ENCODE results near the gene DDX49. TPM values are rescaled to one million over a fixed set of nuclear protein-coding genes. Genes with fewer than 3 reads are reported as not detected.

DDX49 gene
- total and polyA plus RNA-seq, 2 experiments from 2014 or later = 48.5 to 57.6 TPM

DNA sequence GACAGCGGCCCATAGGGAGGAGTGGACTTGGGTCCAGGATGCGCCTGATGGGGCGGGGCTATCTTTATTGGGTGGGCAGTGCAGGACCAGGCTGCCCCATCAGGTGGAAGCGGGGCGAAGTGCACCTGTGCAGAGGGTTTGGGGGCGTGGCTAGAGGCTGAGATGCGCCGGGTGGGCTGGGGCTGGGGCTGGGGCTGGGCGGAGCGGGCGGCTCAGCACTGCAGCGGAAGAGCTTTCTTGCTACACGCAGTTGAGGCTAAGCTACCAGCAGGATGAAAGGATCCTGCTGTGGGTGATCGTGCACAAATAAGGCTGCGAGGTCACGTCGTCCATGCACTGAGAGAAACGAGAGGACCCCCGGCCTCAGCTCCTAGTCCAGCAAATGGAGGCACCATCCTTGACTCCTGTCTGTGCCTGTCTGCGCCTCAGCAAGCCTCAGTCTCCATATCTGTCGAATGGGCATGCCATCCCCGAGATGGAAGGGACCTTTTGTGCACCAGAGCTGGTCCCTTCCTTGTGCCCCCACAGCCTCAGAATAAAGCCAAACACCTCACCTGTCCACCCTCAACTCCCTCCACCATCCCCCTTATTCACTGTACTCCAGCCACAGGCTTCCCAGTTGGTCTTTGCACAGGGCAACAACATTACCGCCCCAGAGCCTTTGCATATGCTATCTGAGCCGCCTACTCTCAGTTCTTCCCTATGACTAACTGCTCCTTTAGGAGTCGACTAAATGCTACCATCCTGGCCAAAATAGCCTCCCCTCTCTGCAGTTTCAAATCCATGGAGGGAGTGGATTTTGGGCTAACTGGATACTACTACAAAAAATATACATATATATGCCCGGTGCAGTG, 42.5 kb downstream of the DDX49 start:
- no peak overlapping the region for H3K27ac ChIP-seq
- H3K4me1 ChIP-seq (ENCODE audit: low read depth) = no peaks in the 10 kb centered on the region
- no peak overlapping the region for H3K4me3 ChIP-seq
- H3K36me3 ChIP-seq = no peaks in the 10 kb centered on the region
- no peaks in the 10 kb centered on the region for H3K9me3 ChIP-seq (ENCODE audit: low read depth)
- DNase-seq (ENCODE audit: low read depth in 1 of 2, low spot score in 1 of 2) = peak in 1 of 2 donors; percentile 12
- TF ChIP-seq, protein P1, sequence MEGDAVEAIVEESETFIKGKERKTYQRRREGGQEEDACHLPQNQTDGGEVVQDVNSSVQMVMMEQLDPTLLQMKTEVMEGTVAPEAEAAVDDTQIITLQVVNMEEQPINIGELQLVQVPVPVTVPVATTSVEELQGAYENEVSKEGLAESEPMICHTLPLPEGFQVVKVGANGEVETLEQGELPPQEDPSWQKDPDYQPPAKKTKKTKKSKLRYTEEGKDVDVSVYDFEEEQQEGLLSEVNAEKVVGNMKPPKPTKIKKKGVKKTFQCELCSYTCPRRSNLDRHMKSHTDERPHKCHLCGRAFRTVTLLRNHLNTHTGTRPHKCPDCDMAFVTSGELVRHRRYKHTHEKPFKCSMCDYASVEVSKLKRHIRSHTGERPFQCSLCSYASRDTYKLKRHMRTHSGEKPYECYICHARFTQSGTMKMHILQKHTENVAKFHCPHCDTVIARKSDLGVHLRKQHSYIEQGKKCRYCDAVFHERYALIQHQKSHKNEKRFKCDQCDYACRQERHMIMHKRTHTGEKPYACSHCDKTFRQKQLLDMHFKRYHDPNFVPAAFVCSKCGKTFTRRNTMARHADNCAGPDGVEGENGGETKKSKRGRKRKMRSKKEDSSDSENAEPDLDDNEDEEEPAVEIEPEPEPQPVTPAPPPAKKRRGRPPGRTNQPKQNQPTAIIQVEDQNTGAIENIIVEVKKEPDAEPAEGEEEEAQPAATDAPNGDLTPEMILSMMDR (IDR thresholded peaks at IDR 0.05; ENCODE audit: low read depth, low read length) = no peak
- H3K27me3 ChIP-seq = peaks cover 14% of the 10 kb centered on the region

DNA sequence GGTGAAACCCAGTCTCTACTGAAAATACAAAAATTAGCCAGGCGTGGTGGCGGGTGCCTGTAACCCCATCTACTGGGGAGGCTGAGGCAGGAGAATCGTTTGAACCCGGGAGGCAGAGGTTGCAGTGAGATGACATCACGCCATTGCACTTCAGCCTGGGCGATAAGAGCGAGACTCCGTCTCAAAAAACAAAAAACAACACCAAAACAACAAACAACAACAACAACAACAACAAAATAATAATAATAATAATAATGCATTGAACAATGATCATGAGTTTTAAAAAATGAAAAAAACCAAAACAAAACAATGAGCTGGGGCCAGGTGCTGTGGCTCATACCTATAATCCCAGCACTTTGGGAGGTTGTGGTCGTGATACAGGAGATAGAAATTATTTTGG, 44.6 kb downstream of the DDX49 start:
- TF ChIP-seq, protein P1 (IDR thresholded peaks at IDR 0.05; ENCODE audit: low read depth, low read length) = no peak
- no peak for DNase-seq (ENCODE audit: low read depth in 1 of 2, low spot score in 1 of 2)
- H3K9me3 ChIP-seq (ENCODE audit: low read depth) = no peaks in the 10 kb centered on the region

DNA sequence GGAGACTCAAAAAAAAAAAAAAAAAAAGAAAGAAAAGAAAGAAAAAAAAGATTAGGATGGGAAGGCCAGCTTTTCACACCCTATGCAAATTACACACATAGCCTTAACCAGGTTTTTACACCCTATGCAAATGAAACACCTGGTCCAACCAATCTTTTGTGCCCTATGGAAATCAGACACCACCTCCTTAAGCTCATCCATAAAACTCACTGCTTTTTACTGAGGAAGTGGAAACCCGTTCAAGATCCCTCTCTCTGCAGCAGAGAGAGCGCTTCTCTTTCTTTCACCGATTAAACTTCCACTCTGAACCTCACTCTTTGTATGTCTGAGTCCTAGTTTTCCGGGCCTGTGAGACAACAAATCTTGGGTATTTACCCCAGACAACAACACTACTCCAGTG, 46.8 kb downstream of the DDX49 start:
- H3K4me3 ChIP-seq = no peak overlapping the region
- no peaks in the 10 kb centered on the region for H3K4me1 ChIP-seq (ENCODE audit: low read depth)
- DNase-seq (ENCODE audit: low read depth in 1 of 2, low spot score in 1 of 2) = no peak
- H3K27ac ChIP-seq = no peak overlapping the region
- H3K36me3 ChIP-seq = no peaks in the 10 kb centered on the region
- H3K27me3 ChIP-seq = peaks cover 14% of the 10 kb centered on the region
- H3K9me3 ChIP-seq (ENCODE audit: low read depth) = no peaks in the 10 kb centered on the region
- TF ChIP-seq, protein P1 (IDR thresholded peaks at IDR 0.05; ENCODE audit: low read depth, low read length) = no peak

More for the DNA sequence above, 44.6 kb downstream of the DDX49 start:
- H3K27me3 ChIP-seq = peaks cover 14% of the 10 kb centered on the region
- H3K27ac ChIP-seq = no peak overlapping the region
- H3K4me3 ChIP-seq = no peak overlapping the region
- H3K4me1 ChIP-seq (ENCODE audit: low read depth) = no peaks in the 10 kb centered on the region
- H3K36me3 ChIP-seq = no peaks in the 10 kb centered on the region

DNA sequence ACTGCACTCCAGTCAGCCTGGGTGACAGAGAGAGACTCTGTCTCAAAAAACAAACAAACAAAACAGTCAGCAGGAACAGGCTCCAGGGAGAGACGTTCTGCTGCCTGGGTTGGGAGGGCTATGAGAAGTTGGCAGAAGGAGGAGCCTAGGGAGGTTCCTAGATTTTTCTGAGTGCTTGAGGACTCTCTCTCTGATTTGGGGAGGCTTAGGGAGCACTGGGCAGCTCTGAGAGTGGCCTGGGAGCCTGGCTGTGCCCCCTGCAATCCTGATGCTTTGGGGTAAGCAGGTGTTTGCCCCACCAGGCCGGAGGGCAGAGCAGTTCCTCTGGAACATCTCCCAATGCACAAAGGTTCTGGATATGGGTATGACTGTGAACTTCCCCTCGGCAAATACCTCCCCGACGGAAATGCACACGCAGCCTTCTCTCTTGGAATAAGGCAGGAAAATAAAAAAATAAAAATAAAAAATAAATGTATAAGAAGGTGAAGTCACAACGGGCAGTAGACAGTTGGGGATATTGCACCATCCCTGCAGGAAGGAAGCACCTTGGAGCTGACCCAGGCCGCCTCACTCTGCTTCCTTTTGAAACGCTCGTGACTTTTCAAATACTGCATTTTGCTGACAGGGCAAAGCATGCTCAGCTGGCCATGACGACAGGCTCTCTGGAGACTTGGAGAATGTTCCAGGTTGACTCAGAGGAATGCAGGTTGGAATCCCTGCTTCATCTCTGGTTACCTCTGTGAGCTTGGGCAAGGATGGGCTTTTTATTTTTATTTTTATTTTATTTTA, 48.0 kb downstream of the DDX49 start:
- DNase-seq (ENCODE audit: low read depth in 1 of 2, low spot score in 1 of 2) = peak in 1 of 2 donors; percentile 83
- no peak overlapping the region for H3K27ac ChIP-seq
- peaks cover 5% of the 10 kb centered on the region for H3K27me3 ChIP-seq
- no peaks in the 10 kb centered on the region for H3K4me1 ChIP-seq (ENCODE audit: low read depth)
- no peaks in the 10 kb centered on the region for H3K9me3 ChIP-seq (ENCODE audit: low read depth)
- TF ChIP-seq, protein P1 (IDR thresholded peaks at IDR 0.05; ENCODE audit: low read depth, low read length) = no peak
- H3K4me3 ChIP-seq = no peak overlapping the region
- no peaks in the 10 kb centered on the region for H3K36me3 ChIP-seq

DNA sequence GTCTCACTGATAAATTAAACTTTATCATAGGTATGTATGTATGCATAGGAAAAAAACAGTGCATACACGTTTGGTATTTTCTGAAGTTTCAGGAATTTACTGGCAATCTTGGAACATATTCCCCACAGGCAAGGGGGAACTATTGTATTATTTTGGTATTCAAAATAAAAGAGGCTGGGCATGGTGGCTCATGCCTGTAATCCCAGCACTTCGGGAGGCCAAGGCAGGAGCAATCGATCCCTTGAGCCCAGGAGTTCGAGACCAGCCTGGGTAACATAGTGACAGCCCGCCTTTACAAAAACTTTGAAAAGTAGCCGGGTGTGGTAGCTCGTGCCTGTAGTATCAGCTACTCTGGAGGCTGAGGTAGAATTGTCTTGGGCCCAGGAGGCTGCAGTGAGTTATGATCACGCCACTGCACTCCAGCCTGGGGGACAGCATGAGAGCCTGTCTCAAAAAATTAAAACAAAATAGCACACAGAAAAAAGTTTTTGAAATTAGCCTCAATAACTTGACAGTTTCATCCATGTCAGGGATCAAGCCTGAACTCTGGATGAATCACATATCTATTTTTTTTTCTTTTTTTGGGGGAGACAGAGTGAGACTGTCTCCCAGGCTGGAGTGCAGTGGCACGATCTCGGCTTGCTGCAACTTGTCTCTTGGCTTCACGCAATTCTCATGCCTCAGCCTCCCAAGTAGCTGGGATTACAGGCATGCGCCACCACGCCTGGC, 50.6 kb downstream of the DDX49 start:
- no peaks in the 10 kb centered on the region for H3K4me1 ChIP-seq (ENCODE audit: low read depth)
- H3K27ac ChIP-seq = no peak overlapping the region
- no peaks in the 10 kb centered on the region for H3K27me3 ChIP-seq
- TF ChIP-seq, protein P1 (IDR thresholded peaks at IDR 0.05; ENCODE audit: low read depth, low read length) = no peak
- H3K9me3 ChIP-seq (ENCODE audit: low read depth) = no peaks in the 10 kb centered on the region
- no peak overlapping the region for H3K4me3 ChIP-seq
- no peaks in the 10 kb centered on the region for H3K36me3 ChIP-seq
- no peak for DNase-seq (ENCODE audit: low read depth in 1 of 2, low spot score in 1 of 2)
